ENCODE measurements around the gene FBXW7. TPM values are rescaled to one million over a fixed set of nuclear protein-coding genes. Genes with fewer than 3 reads are reported as not detected.

Gene FBXW7
- total and polyA plus RNA-seq, 2 donors from 2014 or later: 5.5 to 64.0 TPM

DNA sequence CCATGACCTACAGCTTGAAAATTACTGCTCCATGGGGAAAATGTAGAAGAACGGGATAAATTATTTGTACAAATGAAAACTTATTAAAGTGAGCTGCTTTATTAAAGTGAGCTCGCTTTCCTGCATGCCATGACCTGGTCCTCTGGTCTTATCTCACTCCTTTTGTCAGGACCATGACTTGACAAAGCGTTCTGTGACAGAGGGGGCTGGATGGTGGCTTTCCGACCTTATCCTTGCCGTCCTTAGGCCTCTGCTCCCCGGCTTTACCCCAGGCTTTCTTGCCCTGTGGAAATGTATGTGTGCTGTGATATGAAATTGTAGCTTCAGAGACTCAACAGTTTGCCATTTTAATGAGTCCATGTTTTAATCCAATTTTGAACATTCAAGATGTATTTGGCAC, 44.0 kb upstream of the FBXW7 start:
- DNase-seq (no peak), FAIRE-seq (no peak)
- H3K36me3 ChIP-seq (ENCODE audit: control insufficient read depth in 2 of 3, insufficient read depth in 3 of 3, low read length in 3 of 3): no peaks in the 10 kb centered on the region
- H3K27ac ChIP-seq (ENCODE audit: low read depth in 2 of 2, low read length in 2 of 2): no peak overlapping the region
- no peak for TF ChIP-seq CTCF (IDR thresholded peaks at IDR 0.05; ENCODE audit: borderline replicate concordance, extremely low read depth, insufficient read depth)
- no peaks in the 10 kb centered on the region for H3K27me3 ChIP-seq (ENCODE audit: control insufficient read depth, insufficient read depth, low read length)
- H3K4me1 ChIP-seq (ENCODE audit: control insufficient read depth in 2 of 3, insufficient read depth in 2 of 3, low read depth in 1 of 3, low read length in 3 of 3): no peaks in the 10 kb centered on the region
- H3K9ac ChIP-seq (ENCODE audit: low read length in 3 of 3): no peak overlapping the region
- H3K4me3 ChIP-seq (ENCODE audit: low read length in 3 of 3): no peak overlapping the region
- intact Hi-C loops (cut with DNase I): no loop called here
- H3K9me3 ChIP-seq (ENCODE audit: control insufficient read depth in 2 of 3, insufficient read depth in 1 of 3, low read length in 3 of 3): no peaks in the 10 kb centered on the region

GRCh38 chr4:152579107-152579764, 43.3 kb upstream of the FBXW7 start:
- no peak for TF ChIP-seq CTCF (IDR thresholded peaks at IDR 0.05; ENCODE audit: borderline replicate concordance, extremely low read depth, insufficient read depth)
- no peak overlapping the region for H3K27ac ChIP-seq (ENCODE audit: low read depth in 2 of 2, low read length in 2 of 2)
- no peaks in the 10 kb centered on the region for H3K36me3 ChIP-seq (ENCODE audit: control insufficient read depth in 2 of 3, insufficient read depth in 3 of 3, low read length in 3 of 3)
- no peaks in the 10 kb centered on the region for H3K9me3 ChIP-seq (ENCODE audit: control insufficient read depth in 2 of 3, insufficient read depth in 1 of 3, low read length in 3 of 3)
- intact Hi-C loops (cut with DNase I): no loop called here
- H3K4me1 ChIP-seq (ENCODE audit: control insufficient read depth in 2 of 3, insufficient read depth in 2 of 3, low read depth in 1 of 3, low read length in 3 of 3): no peaks in the 10 kb centered on the region
- no peak overlapping the region for H3K9ac ChIP-seq (ENCODE audit: low read length in 3 of 3)
- no peaks in the 10 kb centered on the region for H3K27me3 ChIP-seq (ENCODE audit: control insufficient read depth, insufficient read depth, low read length)
- H3K4me3 ChIP-seq (ENCODE audit: low read length in 3 of 3): no peak overlapping the region
- FAIRE-seq (no peak), DNase-seq (no peak)

- H3K4me3 ChIP-seq (ENCODE audit: low read length in 3 of 3): no peak overlapping the region
- TF ChIP-seq CTCF (IDR thresholded peaks at IDR 0.05; ENCODE audit: borderline replicate concordance, extremely low read depth, insufficient read depth): no peak
- H3K9me3 ChIP-seq (ENCODE audit: control insufficient read depth in 2 of 3, insufficient read depth in 1 of 3, low read length in 3 of 3): no peaks in the 10 kb centered on the region
- intact Hi-C loops (cut with DNase I): no loop called here
- no peaks in the 10 kb centered on the region for H3K27me3 ChIP-seq (ENCODE audit: control insufficient read depth, insufficient read depth, low read length)
- no peak for DNase-seq
- H3K27ac ChIP-seq (ENCODE audit: low read depth in 2 of 2, low read length in 2 of 2): no peak overlapping the region
- H3K9ac ChIP-seq (ENCODE audit: low read length in 3 of 3): no peak overlapping the region
- no peaks in the 10 kb centered on the region for H3K4me1 ChIP-seq (ENCODE audit: control insufficient read depth in 2 of 3, insufficient read depth in 2 of 3, low read depth in 1 of 3, low read length in 3 of 3)
- H3K36me3 ChIP-seq (ENCODE audit: control insufficient read depth in 2 of 3, insufficient read depth in 3 of 3, low read length in 3 of 3): no peaks in the 10 kb centered on the region
- no peak for FAIRE-seq
Observed at GRCh38 chr4:152578670-152579069, 42.8 kb upstream of the FBXW7 start.
